Naive thymus-derived CD8-positive, alpha-beta T cell (primary cell): ENCODE measurements around the gene LUC7L3. TPM values are rescaled to one million over a fixed set of nuclear protein-coding genes. Genes with fewer than 3 reads are reported as not detected.

Source experiments
- ATAC-seq, 2 donors: fragments of 150-1000 bp; cut with Tn5 transposase in 1 of 2; sonication (Bioruptor Pico), chemical (Tn5 transposase) in 1 of 2; 1 replicate in 1 of 2; 2 replicates in 1 of 2; pipeline ENCODE4 v1.10.0; 2021; ENCODE audit warnings: mild to moderate bottlenecking in 2 of 2, moderate library complexity in 2 of 2
- POLR2A ChIA-PET: fragments of 350-600 bp; sonication (Branson Sonifier 250); formaldehyde crosslinking; loops from one replicate; lab custom pipeline; 2021; ENCODE audit warnings: antibody characterized with exemption; lab: Charles Lee
- DNase-seq, 10 donors: peaks; one replicate each; pipeline versions ENCODE4 v3.0.0 to v3.0.0-alpha.2; 2020 to 2022
- H3K27ac Mint-ChIP-seq, 10 donors: one replicate each; pipeline ENCODE4 v1.8.0; 2020 to 2022; ENCODE audit warnings: mild to moderate bottlenecking in 10 of 10, mixed read lengths in 10 of 10, moderate library complexity in 4 of 10, inconsistent platforms in 1 of 10
- H3K27me3 Mint-ChIP-seq, 5 donors: one replicate each; pipeline ENCODE4 v1.8.0; 2021 to 2022; ENCODE audit warnings: mixed read lengths in 5 of 5
- H3K36me3 Mint-ChIP-seq, 3 donors: one replicate each; pipeline ENCODE4 v1.8.0; 2020 to 2022; ENCODE audit warnings: mixed read lengths in 3 of 3, mild to moderate bottlenecking in 2 of 3, inconsistent platforms in 1 of 3
- H3K4me1 Mint-ChIP-seq, 4 donors: one replicate each; pipeline ENCODE4 v1.8.0; 2021 to 2022; ENCODE audit warnings: mixed read lengths in 4 of 4
- H3K4me3 Mint-ChIP-seq, 10 donors: one replicate each; pipeline ENCODE4 v1.8.0; 2020 to 2022; ENCODE audit warnings: mild to moderate bottlenecking in 10 of 10, mixed read lengths in 10 of 10, moderate library complexity in 6 of 10, inconsistent platforms in 1 of 10
- H3K9me3 Mint-ChIP-seq, 9 donors: one replicate each; pipeline ENCODE4 v1.8.0; 2020 to 2022; ENCODE audit warnings: mixed read lengths in 9 of 9, mild to moderate bottlenecking in 3 of 9, inconsistent platforms in 1 of 9, moderate library complexity in 1 of 9
- polyA plus RNA-seq, 3 donors: library from polyadenylated mRNA; unstranded; fragments of 300-500 nt; fragmentation: Illumina TruSeq; gene quantifications; one replicate each; pipeline ENCODE4 v1.2.3, GENCODE V29; 2021
- total RNA-seq, 8 experiments: library from RNA in 2 of 8; stranded (reverse) in 2 of 8; gene quantifications; one replicate each; pipeline ENCODE4 v1.2.3 and lab custom pipeline; 2021 to 2026

LUC7L3 gene
- total and polyA plus RNA-seq, 5 experiments from 2014 or later: 41.6 to 345 (median 58.4) TPM

GRCh38 chr17:50681263-50682200 lies 37.9 kb upstream of the LUC7L3 start:
- DNase-seq: no peak
- Mint-ChIP-seq H3K27me3 (peaks cover 8 to 31% (median 18%) of the 10 kb centered on the region in 5 donors), H3K36me3 (no peaks in the 10 kb centered on the region), H3K4me1 (peaks cover 2 to 7% (median 5%) of the 10 kb centered on the region in 4 donors), H3K27ac (peak overlapping the region in 3 of 10 donors; percentile 8 to 58 (median 48)), H3K4me3 (peak overlapping the region in 1 of 10 donors; percentile 56), H3K9me3 (no peaks in the 10 kb centered on the region)
- no peak for ATAC-seq
- POLR2A ChIA-PET: no interaction called here

DNA sequence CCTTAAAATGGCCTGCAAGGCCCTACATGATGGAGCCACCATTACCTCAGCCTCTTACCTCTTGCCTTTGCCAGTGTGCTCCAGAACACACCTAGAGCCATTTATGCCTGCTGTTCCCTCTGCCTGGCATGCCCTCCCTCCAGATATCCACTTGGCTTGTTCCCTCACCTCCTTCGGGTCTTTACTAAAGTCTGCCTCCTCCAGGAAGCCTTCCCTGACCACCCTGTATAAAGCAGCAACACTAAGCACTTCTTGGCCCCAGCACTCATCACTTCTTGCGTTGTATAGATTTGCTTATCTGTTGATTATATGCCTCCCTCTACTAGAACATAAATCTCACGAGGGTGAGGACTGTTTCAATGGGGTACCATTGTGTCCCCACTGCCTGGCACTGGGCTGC lies 37.0 kb upstream of the LUC7L3 start:
- Mint-ChIP-seq H3K4me3 (no peak overlapping the region), H3K4me1 (peaks cover 2 to 7% (median 5%) of the 10 kb centered on the region in 4 donors), H3K27me3 (peaks cover 8 to 31% (median 19%) of the 10 kb centered on the region in 5 donors), H3K36me3 (no peaks in the 10 kb centered on the region), H3K27ac (no peak overlapping the region), H3K9me3 (no peaks in the 10 kb centered on the region)
- POLR2A ChIA-PET: no interaction called here
- DNase-seq (no peak), ATAC-seq (no peak)

GRCh38 chr17:50682938-50683337 lies 36.5 kb upstream of the LUC7L3 start:
- POLR2A ChIA-PET: no interaction called here
- Mint-ChIP-seq H3K4me3 (no peak overlapping the region), H3K27ac (no peak overlapping the region), H3K9me3 (no peaks in the 10 kb centered on the region), H3K27me3 (peaks cover 8 to 31% (median 19%) of the 10 kb centered on the region in 5 donors), H3K4me1 (peaks cover 2 to 7% (median 5%) of the 10 kb centered on the region in 4 donors), H3K36me3 (no peaks in the 10 kb centered on the region)
- DNase-seq: no peak
- no peak for ATAC-seq

DNA sequence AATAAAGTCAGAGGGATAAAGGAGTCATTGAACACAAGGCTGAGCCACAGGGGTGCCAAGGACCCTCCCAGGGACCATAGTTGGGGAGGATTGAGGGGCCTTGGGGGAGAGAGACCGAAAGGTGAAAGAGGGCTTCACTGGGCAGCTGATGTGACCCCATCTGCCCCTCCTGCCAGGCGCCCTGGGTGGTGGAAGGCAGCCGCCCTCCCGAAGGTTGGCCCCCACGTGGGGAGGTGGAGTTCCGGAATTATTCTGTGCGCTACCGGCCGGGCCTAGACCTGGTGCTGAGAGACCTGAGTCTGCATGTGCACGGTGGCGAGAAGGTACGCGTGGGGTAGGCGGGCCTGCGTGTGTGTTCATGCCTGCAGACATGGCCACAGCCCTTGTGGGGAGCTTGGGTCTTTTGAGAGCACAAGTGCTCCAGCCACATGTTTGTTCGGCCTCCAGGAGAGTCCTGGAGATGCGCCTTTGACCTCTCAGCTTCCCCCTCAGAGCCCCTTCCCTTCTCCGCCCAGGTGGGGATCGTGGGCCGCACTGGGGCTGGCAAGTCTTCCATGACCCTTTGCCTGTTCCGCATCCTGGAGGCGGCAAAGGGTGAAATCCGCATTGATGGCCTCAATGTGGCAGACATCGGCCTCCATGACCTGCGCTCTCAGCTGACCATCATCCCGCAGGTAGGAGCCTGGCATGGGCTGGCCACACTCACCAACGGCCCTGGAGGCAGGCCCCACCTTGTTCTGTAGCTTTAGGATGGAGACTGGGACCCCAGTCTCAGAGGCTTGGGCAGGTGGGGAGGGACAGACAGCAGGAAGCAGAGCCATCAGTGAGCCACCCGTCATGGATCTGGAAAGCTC lies 35.7 kb upstream of the LUC7L3 start:
- Mint-ChIP-seq H3K27me3 (peaks cover 8 to 31% (median 19%) of the 10 kb centered on the region in 5 donors), H3K4me1 (peaks cover 2 to 7% (median 5%) of the 10 kb centered on the region in 4 donors), H3K9me3 (no peaks in the 10 kb centered on the region), H3K27ac (no peak overlapping the region), H3K4me3 (no peak overlapping the region), H3K36me3 (no peaks in the 10 kb centered on the region)
- ATAC-seq (no peak), DNase-seq (no peak)
- POLR2A ChIA-PET: no interaction called here

DNA sequence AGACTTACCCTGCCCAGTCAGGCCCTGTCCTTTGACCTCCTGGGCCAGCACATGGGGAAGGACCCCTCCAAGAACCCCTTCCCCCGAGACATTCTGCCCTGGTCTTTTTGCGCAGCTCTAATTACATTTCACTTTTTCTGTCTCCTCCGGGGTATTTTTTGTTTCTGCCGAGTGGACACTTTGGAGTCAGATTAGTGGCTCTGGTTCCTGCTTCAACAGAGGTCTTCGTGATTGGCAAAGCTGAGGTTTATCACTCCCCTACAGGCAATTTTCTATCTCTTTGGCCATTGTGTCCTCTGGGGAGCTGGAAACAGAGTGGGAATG lies 35.2 kb upstream of the LUC7L3 start:
- H3K27me3 Mint-ChIP-seq: peaks cover 8 to 31% (median 17%) of the 10 kb centered on the region in 5 donors
- ATAC-seq (no peak), DNase-seq (no peak)
- H3K36me3 Mint-ChIP-seq: no peaks in the 10 kb centered on the region
- H3K9me3 Mint-ChIP-seq: no peaks in the 10 kb centered on the region
- no peak overlapping the region for H3K4me3 Mint-ChIP-seq
- POLR2A ChIA-PET: no interaction called here
- no peak overlapping the region for H3K27ac Mint-ChIP-seq
- H3K4me1 Mint-ChIP-seq: peaks cover 2 to 7% (median 5%) of the 10 kb centered on the region in 4 donors

- peaks cover 8 to 26% (median 14%) of the 10 kb centered on the region in 5 donors for H3K27me3 Mint-ChIP-seq
- no peaks in the 10 kb centered on the region for H3K9me3 Mint-ChIP-seq
- DNase-seq: no peak
- H3K36me3 Mint-ChIP-seq: no peaks in the 10 kb centered on the region
- H3K4me3 Mint-ChIP-seq: no peak overlapping the region
- no peak overlapping the region for H3K27ac Mint-ChIP-seq
- POLR2A ChIA-PET: no interaction called here
- H3K4me1 Mint-ChIP-seq: peaks cover 2 to 7% (median 5%) of the 10 kb centered on the region in 4 donors
- ATAC-seq: no peak
These were observed 34.6 kb upstream of the LUC7L3 start for GRCh38 chr17:50684612-50685333.

- Mint-ChIP-seq H3K9me3 (no peaks in the 10 kb centered on the region), H3K27me3 (peaks cover 6 to 21% (median 10%) of the 10 kb centered on the region in 5 donors), H3K27ac (no peak overlapping the region), H3K4me1 (peaks cover 2 to 7% (median 4%) of the 10 kb centered on the region in 4 donors), H3K36me3 (no peaks in the 10 kb centered on the region), H3K4me3 (no peak overlapping the region)
- POLR2A ChIA-PET: no interaction called here
- DNase-seq: no peak
- no peak for ATAC-seq
These were observed 34.1 kb upstream of the LUC7L3 start for GRCh38 chr17:50685334-50685665.

- H3K27ac Mint-ChIP-seq: peak overlapping the region in 1 of 10 donors; percentile 37
- peaks cover 2 to 7% (median 4%) of the 10 kb centered on the region in 4 donors for H3K4me1 Mint-ChIP-seq
- ATAC-seq (no peak), DNase-seq (no peak)
- no peak overlapping the region for H3K4me3 Mint-ChIP-seq
- H3K36me3 Mint-ChIP-seq: no peaks in the 10 kb centered on the region
- H3K9me3 Mint-ChIP-seq: no peaks in the 10 kb centered on the region
- peaks cover 4 to 15% (median 7%) of the 10 kb centered on the region in 5 donors for H3K27me3 Mint-ChIP-seq
- POLR2A ChIA-PET: interaction anchor here (0.6 kb wide), 1 partner anchor 19 kb away, joined by 5 read pairs; no protein-coding TSS in a partner anchor
These were observed 33.5 kb upstream of the LUC7L3 start for GRCh38 chr17:50685691-50686493.

DNA sequence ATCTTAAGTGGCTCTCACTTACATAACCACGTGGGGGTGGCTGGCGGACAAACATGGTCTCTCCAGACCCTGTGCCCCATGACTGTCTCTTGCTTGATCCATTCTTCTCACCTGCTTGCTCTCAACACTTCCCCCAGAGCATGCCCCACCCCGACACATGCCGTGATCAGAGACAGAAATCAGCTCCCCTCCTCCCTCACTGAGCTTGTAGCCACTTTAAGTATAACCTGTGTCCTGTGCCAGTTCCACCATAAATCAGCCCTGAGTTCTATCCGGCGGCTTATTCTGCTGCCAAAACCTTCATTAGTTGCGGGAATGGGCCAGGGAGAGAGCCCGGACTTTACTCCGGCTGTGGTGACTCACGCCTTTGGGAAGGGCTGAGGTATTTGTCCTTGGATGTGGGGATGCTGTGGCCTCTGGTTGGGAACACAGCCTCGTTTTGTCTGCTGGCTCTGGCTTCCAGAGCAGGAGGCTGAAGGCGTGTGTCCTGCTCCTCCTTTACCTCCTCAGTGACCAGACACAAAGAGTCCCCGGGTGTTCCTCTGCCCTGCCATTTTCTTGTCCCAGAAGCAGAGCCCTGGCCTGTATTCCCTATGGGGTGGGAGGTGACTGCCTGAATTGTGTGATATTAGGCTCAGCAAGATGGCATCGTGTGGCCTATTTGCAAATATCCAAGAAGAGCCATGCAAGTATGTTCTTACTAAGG lies 32.8 kb upstream of the LUC7L3 start:
- Mint-ChIP-seq H3K36me3 (no peaks in the 10 kb centered on the region), H3K9me3 (no peaks in the 10 kb centered on the region), H3K4me1 (peaks cover 0 to 4% (median under 1%) of the 10 kb centered on the region in 4 donors), H3K27ac (peak overlapping the region in 2 of 10 donors; percentile 14 to 16), H3K4me3 (no peak overlapping the region), H3K27me3 (peaks cover 0 to 8% (median 1%) of the 10 kb centered on the region in 5 donors)
- no peak for ATAC-seq
- no peak for DNase-seq
- POLR2A ChIA-PET: no interaction called here

GRCh38 chr17:50687200-50688066 lies 32.0 kb upstream of the LUC7L3 start:
- no peak for DNase-seq
- ATAC-seq: no peak
- Mint-ChIP-seq H3K9me3 (no peaks in the 10 kb centered on the region), H3K27ac (no peak overlapping the region), H3K36me3 (peaks cover 0 to 6% (median 0%) of the 10 kb centered on the region in 3 donors), H3K27me3 (peaks cover 0 to 2% (median 0%) of the 10 kb centered on the region in 5 donors), H3K4me3 (no peak overlapping the region), H3K4me1 (no peaks in the 10 kb centered on the region)
- POLR2A ChIA-PET: no interaction called here
